ENCODE measurements around the gene KRTAP5-11. TPM values are rescaled to one million over a fixed set of nuclear protein-coding genes. Genes with fewer than 3 reads are reported as not detected.

The KRTAP5-11 gene, protein sequence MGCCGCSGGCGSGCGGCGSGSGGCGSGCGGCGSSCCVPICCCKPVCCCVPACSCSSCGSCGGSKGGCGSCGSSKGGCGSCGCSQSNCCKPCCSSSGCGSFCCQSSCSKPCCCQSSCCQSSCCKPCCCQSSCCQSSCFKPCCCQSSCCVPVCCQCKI
- not detected for total RNA-seq

DNA sequence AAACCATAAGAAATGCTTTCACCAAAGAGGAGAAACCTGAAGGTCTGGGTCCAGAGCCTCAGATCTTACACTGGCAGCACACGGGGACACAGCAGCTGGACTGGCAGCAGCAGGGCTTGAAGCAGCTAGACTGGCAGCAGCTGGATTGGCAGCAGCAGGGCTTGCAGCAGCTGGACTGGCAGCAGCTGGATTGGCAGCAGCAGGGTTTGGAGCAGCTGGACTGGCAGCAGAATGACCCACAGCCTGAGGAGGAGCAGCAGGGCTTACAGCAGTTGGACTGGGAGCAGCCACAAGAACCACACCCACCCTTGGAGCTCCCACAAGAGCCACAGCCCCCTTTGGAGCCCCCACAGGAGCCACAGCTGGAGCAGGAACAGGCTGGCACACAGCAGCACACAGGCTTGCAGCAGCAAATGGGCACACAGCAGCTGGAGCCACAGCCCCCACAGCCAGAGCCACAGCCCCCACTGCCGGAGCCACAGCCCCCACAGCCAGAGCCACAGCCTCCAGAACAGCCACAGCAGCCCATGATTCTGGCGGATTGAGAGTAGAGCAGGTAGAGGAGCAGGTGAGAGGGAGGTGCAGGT lies at the start of gene KRTAP5-11:
Gene KRTAP5-11, minus strand, starts transcription at position 567 of the 587 bp plus-strand sequence. Its CDS starts 38 bp downstream, at position 529.

DNA sequence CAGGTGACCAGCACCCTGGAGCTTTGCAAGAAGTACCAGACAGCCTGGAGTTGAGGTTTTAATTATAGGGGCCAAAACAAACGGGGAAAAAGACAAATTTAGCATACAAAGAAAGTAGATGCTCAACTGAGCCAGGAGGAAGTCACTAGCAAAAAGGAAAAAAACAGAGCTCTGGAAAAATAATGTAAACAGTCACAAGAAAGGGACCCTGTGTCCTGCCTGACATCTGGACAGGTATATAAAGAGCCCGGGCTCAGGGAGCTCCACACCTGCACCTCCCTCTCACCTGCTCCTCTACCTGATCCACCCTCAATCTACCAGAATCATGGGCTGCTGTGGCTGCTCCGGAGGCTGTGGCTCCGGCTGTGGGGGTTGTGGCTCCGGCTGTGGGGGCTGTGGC lies 17.4 kb downstream of the KRTAP5-11 start, which contains the start of gene KRTAP5-10:
Gene KRTAP5-10, plus strand, starts transcription at position 301 of the 400 bp plus-strand sequence. Its CDS starts 25 bp downstream, at position 326.

DNA sequence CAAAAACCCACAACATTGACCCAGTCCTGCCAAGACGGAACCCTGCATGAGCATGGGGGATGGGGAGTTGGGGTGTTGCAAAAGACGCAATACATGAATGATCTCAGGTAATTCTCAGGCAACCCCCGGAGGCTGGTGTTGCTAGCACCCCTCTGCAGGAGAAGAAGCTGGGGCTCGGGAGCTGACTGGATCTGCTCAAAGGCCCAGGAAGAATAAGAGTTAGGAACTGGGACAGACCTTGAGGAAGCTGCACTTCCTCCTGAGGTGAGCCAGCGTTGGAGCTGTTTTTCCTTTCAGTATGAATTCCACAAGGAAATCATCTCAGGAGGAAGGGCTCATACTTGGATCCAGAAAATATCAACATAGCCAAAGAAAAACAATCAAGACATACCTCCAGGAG lies 34.6 kb downstream of the KRTAP5-11 start, which contains the start of gene KRTAP5-9:
Gene KRTAP5-9, plus strand, starts transcription at position 301 of the 400 bp plus-strand sequence. CDS start 238 bp downstream, outside the sequence.

DNA sequence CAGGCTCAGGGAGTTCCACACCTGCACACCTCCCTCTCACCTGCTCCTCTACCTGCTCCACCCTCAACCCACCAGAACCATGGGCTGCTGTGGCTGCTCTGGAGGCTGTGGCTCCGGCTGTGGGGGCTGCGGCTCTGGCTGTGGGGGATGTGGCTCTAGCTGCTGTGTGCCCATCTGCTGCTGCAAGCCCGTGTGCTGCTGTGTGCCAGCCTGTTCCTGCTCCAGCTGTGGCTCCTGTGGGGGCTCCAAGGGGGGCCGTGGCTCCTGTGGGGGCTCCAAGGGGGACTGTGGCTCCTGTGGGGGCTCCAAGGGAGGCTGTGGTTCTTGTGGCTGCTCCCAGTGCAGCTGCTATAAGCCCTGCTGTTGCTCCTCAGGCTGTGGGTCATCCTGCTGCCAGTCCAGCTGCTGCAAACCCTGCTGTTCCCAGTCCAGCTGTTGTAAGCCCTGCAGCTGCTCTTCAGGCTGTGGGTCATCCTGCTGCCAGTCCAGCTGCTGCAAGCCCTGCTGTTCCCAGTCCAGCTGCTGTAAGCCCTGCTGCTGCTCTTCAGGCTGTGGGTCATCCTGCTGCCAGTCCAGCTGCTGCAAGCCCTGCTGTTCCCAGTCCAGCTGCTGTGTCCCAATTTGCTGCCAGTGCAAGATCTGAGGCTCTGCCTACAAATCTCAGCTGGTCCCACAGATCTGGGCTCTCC lies 44.6 kb downstream of the KRTAP5-11 start, which contains the start of gene KRTAP5-8:
Gene KRTAP5-8, plus strand, starts transcription at position 49 of the 689 bp plus-strand sequence. Its CDS starts 31 bp downstream, at position 80.

Small RNAs within 50 kb of the gene (small RNA-seq; reads per million reads assigned to genes)
- gene AP000867.1, result 0 reads per million in 2 donors
- gene KRTAP5-14P, result 0 reads per million in 2 donors

Other genes starting within 250 kb of the KRTAP5-11 start
- gene DHCR7, start 134.5 kb downstream of the KRTAP5-11 start, total RNA-seq, result 10 to 100 TPM; 52.6 to 52.7 TPM
- 10 to 100 TPM; 49.6 to 84.7 TPM for gene NADSYN1, start 129.7 kb downstream of the KRTAP5-11 start, total RNA-seq
- under 1 TPM in 1 of 2 donors, not detected in 1; under 0.01 TPM for gene KRTAP5-7, start 55.6 kb downstream of the KRTAP5-11 start, total RNA-seq
- gene KRTAP5-8, start 44.9 kb downstream of the KRTAP5-11 start, total RNA-seq, result not detected
- not detected for gene KRTAP5-9, start 34.5 kb downstream of the KRTAP5-11 start, total RNA-seq
- not detected for gene KRTAP5-10, start 17.3 kb downstream of the KRTAP5-11 start, total RNA-seq